GM12891 (cell line): Measurements from ENCODE around the gene POPDC3.

ENCODE experiments used
- POLR2A ChIP-seq: IDR thresholded peaks from 2 replicates; pipeline ENCODE4 v1.6.1; 2011; ENCODE audit warnings: low read depth, low read length, control low read depth
- POLR2AphosphoS5 ChIP-seq: IDR thresholded peaks from 2 replicates; pipeline ENCODE4 v1.6.1; 2011; ENCODE audit warnings: low read depth, low read length, control low read depth
- TAF1 ChIP-seq: IDR thresholded peaks from 2 replicates; pipeline ENCODE4 v1.6.1; 2011; ENCODE audit warnings: low read depth, low read length, control low read depth

DNA sequence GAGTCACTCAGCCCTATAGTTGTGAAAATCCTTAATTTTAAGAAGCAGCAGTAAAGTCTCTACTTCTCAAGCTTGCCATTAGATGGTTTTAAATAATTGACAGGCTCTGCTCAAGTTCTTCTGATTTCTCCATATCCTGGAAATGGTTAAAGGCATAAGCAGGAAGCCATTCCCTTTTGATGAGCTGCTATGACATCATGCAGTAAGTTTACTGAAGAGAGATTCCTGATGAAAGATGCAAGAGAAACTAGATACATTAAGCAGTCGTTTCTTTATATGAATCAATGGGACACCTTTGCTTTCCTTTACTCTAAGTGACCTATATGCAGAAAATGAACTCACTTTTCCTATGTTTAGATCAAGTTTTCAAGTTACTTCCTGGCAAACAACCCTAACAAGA lies 9.8 kb downstream of the POPDC3 start:
- TF ChIP-seq POLR2A (no peak), TAF1 (no peak), POLR2AphosphoS5 (no peak)
